Hindlimb muscle (tissue), 1 donor: ENCODE measurements around the gene APOA4. TPM values are rescaled to one million over a fixed set of nuclear protein-coding genes. Genes with fewer than 3 reads are reported as not detected.
"Not testable (repeated sequence)": the region's sequence is repeated elsewhere in the genome, so short reads cannot be mapped to it uniquely, and the experiment has no call there.

ENCODE experiments used
- DNase-seq: peaks from one replicate; pipeline ENCODE4 v3.0.0-alpha.2; 2013
- polyA plus RNA-seq: library from polyadenylated mRNA; unstranded; fragments of 120-200 nt; gene quantifications from one replicate; pipeline ENCODE4 v1.2.1, GENCODE V29; 2013; ENCODE audit not compliant: insufficient read length

APOA4 gene
- polyA plus RNA-seq, 1 donor, result not detected

- DNase-seq, result no peak
Measured at GRCh38 chr11:116847612-116848011, 24.5 kb upstream of the APOA4 start.

GRCh38 chr11:116844722-116845121 is 21.6 kb upstream of the APOA4 start:
- DNase-seq, result no peak

GRCh38 chr11:116843661-116844060 is 20.6 kb upstream of the APOA4 start:
- DNase-seq, result no peak

- no peak for DNase-seq
Measured at GRCh38 chr11:116842909-116843308, 19.8 kb upstream of the APOA4 start.

- DNase-seq, result no peak
Measured at GRCh38 chr11:116842117-116842516, 19.0 kb upstream of the APOA4 start.

GRCh38 chr11:116840746-116841296 is 17.7 kb upstream of the APOA4 start:
- DNase-seq, result no peak

GRCh38 chr11:116840224-116840745 is 17.2 kb upstream of the APOA4 start:
- no peak for DNase-seq

GRCh38 chr11:116838321-116839084 is 15.4 kb upstream of the APOA4 start:
- no peak for DNase-seq

GRCh38 chr11:116837231-116838091 is 14.4 kb upstream of the APOA4 start, which contains the start of gene APOA1:
Gene APOA1, minus strand, starts transcription at chr11:116837622. Its CDS starts 235 bp downstream, at chr11:116837387.
- no peak for DNase-seq

GRCh38 chr11:116836632-116836991 is 13.5 kb upstream of the APOA4 start:
- DNase-seq, result no peak

- peak; percentile 88 for DNase-seq
Measured at GRCh38 chr11:116835791-116836631, 12.9 kb upstream of the APOA4 start.

GRCh38 chr11:116835042-116835772 is 12.1 kb upstream of the APOA4 start:
- DNase-seq, result no peak

- DNase-seq, result not testable (repeated sequence)
Measured at GRCh38 chr11:116834535-116835041, 11.5 kb upstream of the APOA4 start.

GRCh38 chr11:116833816-116834534 is 10.9 kb upstream of the APOA4 start:
- no peak for DNase-seq

- DNase-seq, result no peak
Measured at GRCh38 chr11:116833491-116833815, 10.3 kb upstream of the APOA4 start.

- DNase-seq, result no peak
Measured at GRCh38 chr11:116832350-116833290, 9.5 kb upstream of the APOA4 start.

GRCh38 chr11:116831790-116832349 is 8.8 kb upstream of the APOA4 start:
- no peak for DNase-seq

- no peak for DNase-seq
Measured at GRCh38 chr11:116830184-116830912, 7.2 kb upstream of the APOA4 start.
